Right lobe of liver (tissue), 6 donors: Measurements from ENCODE around the gene ULK4. TPM values are rescaled to one million over a fixed set of nuclear protein-coding genes. Genes with fewer than 3 reads are reported as not detected.

Source experiments
- ATAC-seq, 4 donors: fragments of 200-7000 bp; cut with Tn5 transposase; one replicate each; pipeline ENCODE4 v1.9.1; 2020; ENCODE audit warnings: mild to moderate bottlenecking in 4 of 4, moderate library complexity in 4 of 4
- DNase-seq, 3 donors: peaks; one replicate each; pipeline ENCODE4 v3.0.0-alpha.2; 2020
- H3K27ac ChIP-seq, 3 donors: fragments of 200-600 bp; one replicate each; pipeline ENCODE4 v1.8.0; 2022
- H3K27me3 ChIP-seq, 2 donors: fragments of 200-600 bp; one replicate each; pipeline ENCODE4 v1.8.0; 2022
- H3K36me3 ChIP-seq, 4 donors: fragments of 200-600 bp; sonication (generic) in 1 of 4; one replicate each; pipeline versions ENCODE4 v1.5.1 to v1.8.0; 2017 to 2022; ENCODE audit warnings: control low read depth in 1 of 4
- H3K4me1 ChIP-seq, 4 donors: fragments of 200-600 bp; sonication (generic) in 1 of 4; one replicate each; pipeline versions ENCODE4 v1.5.1 to v1.8.0; 2017 to 2022; ENCODE audit warnings: control low read depth in 1 of 4
- H3K4me3 ChIP-seq, 3 donors: fragments of 200-600 bp; one replicate each; pipeline ENCODE4 v1.8.0; 2022
- H3K9me3 ChIP-seq, 4 donors: fragments of 200-600 bp; sonication (generic) in 1 of 4; one replicate each; pipeline versions ENCODE4 v1.5.1 to v1.8.0; 2017 to 2022; ENCODE audit warnings: control low read depth in 1 of 4
- CTCF ChIP-seq, 4 donors: fragments of 200-600 bp in 3 of 4; fragments of 450-650 bp in 1 of 4; IDR thresholded peaks; one replicate each; pipeline versions ENCODE4 v1.5.1 to v1.8.0; 2016 to 2022; ENCODE audit warnings: antibody characterized with exemption in 4 of 4, mild to moderate bottlenecking in 2 of 4
- POLR2A ChIP-seq: fragments of 450-650 bp; IDR thresholded peaks from one replicate; pipeline ENCODE4 v1.6.1; 2017; ENCODE audit warnings: antibody characterized with exemption, mild to moderate bottlenecking
- WGBS: methylation state at CpG from one replicate; pipeline ENCODE4 v1.1.6; 2018; ENCODE audit warnings: low coverage, low lambda C conversion rate; ENCODE audit not compliant: insufficient coverage; ENCODE audit errors: missing lambda C conversion rate; 5-methylcytosine and 5-hydroxymethylcytosine counted together
- intact Hi-C, 2 donors: fragments of 100-400 bp; cut with DNase I; formaldehyde crosslinking; loops; one replicate each; pipeline versions ENCODE4 v1.11.2 to v1.14.1; 2022
- total RNA-seq, 6 experiments: library from RNA; depleted of rRNA in 2 of 6; stranded (reverse); fragments of >200 nt in 2 of 6; fragmentation: NEBNext Ultra II Directional in 3 of 6; extraction: Animal tissue kit (Norgen Biotek cat#: 25700) in 3 of 6; gene quantifications; one replicate each; pipeline versions ENCODE4 v1.1.0 to v1.2.4, GENCODE V29; 2016 to 2023
- donor health status: DM: no; HTN: yes; CAD: no.
- donor health status: DM: no; HTN: no; CAD: no.
- donor health status: DM: no; HTN: no; CAD: no.
- donor health status: DM: no; HTN: yes; CAD: no.
- donor health status: DM: no; HTN: yes; CAD: no.

The ULK4 gene
- total RNA-seq, 6 experiments from 2014 or later, result 2.8 to 5.6 (median 4.9) TPM

- H3K4me3 ChIP-seq, result no peak overlapping the region
- H3K36me3 ChIP-seq, result no peaks in the 10 kb centered on the region
- intact Hi-C loops, result no loop called here
- DNase-seq (peak in 1 of 3 donors; percentile 55), ATAC-seq (peak in 3 of 4 donors; percentile 34 to 98 (median 60))
- no peak for TF ChIP-seq POLR2A
- TF ChIP-seq CTCF (IDR thresholded peaks at IDR 0.05), result no peak
- peaks cover 0 to 10% (median 1%) of the 10 kb centered on the region in 4 donors for H3K4me1 ChIP-seq
- H3K27me3 ChIP-seq, result no peaks in the 10 kb centered on the region
- WGBS, result 25% methylated on average over 2 of the region's 2 CpGs
- H3K27ac ChIP-seq, result no peak overlapping the region
- no peaks in the 10 kb centered on the region for H3K9me3 ChIP-seq
These were observed 643.4 kb downstream of the ULK4 start for GRCh38 chr3:41318520-41318919.

GRCh38 chr3:41317718-41318117 is 644.2 kb downstream of the ULK4 start:
- H3K27me3 ChIP-seq, result no peaks in the 10 kb centered on the region
- no peaks in the 10 kb centered on the region for H3K36me3 ChIP-seq
- TF ChIP-seq POLR2A, result no peak
- TF ChIP-seq CTCF (IDR thresholded peaks at IDR 0.05), result no peak
- WGBS, result 69% methylated on average over 1 of the region's 1 CpG
- peak in 3 of 4 donors; percentile 46 to 89 (median 54) for ATAC-seq
- H3K4me1 ChIP-seq, result peaks cover 0 to 10% (median 1%) of the 10 kb centered on the region in 4 donors
- intact Hi-C loops, result no loop called here
- H3K9me3 ChIP-seq, result no peaks in the 10 kb centered on the region
- no peak overlapping the region for H3K4me3 ChIP-seq
- no peak overlapping the region for H3K27ac ChIP-seq
- no peak for DNase-seq

GRCh38 chr3:41317298-41317697 is 644.6 kb downstream of the ULK4 start:
- WGBS, result 92% methylated on average over 6 of the region's 6 CpGs

GRCh38 chr3:41315126-41315525 is 646.8 kb downstream of the ULK4 start:
- Histone ChIP-seq H3K9me3 (no peaks in the 10 kb centered on the region), H3K27ac (no peak overlapping the region), H3K4me1 (peaks cover 0 to 10% (median 1%) of the 10 kb centered on the region in 4 donors), H3K27me3 (no peaks in the 10 kb centered on the region), H3K4me3 (no peak overlapping the region), H3K36me3 (no peaks in the 10 kb centered on the region)
- DNase-seq, result no peak
- WGBS, result 98% methylated on average over 2 of the region's 2 CpGs
- intact Hi-C loops, result no loop called here
- ATAC-seq, result no peak
- no peak for TF ChIP-seq POLR2A
- TF ChIP-seq CTCF (IDR thresholded peaks at IDR 0.05), result no peak

More at GRCh38 chr3:41317298-41317697, 644.6 kb downstream of the ULK4 start:
- no peak for ATAC-seq
- Histone ChIP-seq H3K4me3 (no peak overlapping the region), H3K9me3 (no peaks in the 10 kb centered on the region), H3K27me3 (no peaks in the 10 kb centered on the region), H3K27ac (no peak overlapping the region), H3K4me1 (peaks cover 0 to 10% (median 1%) of the 10 kb centered on the region in 4 donors), H3K36me3 (no peaks in the 10 kb centered on the region)
- no peak for TF ChIP-seq CTCF (IDR thresholded peaks at IDR 0.05)
- no peak for TF ChIP-seq POLR2A
- intact Hi-C loops, result no loop called here
- DNase-seq, result no peak

GRCh38 chr3:41308119-41308518 is 653.8 kb downstream of the ULK4 start:
- no peaks in the 10 kb centered on the region for H3K4me1 ChIP-seq
- H3K9me3 ChIP-seq, result no peaks in the 10 kb centered on the region
- TF ChIP-seq CTCF (IDR thresholded peaks at IDR 0.05) (no peak), POLR2A (no peak)
- H3K36me3 ChIP-seq, result no peaks in the 10 kb centered on the region
- ATAC-seq (no peak), DNase-seq (no peak)
- H3K27me3 ChIP-seq, result no peaks in the 10 kb centered on the region
- H3K27ac ChIP-seq, result no peak overlapping the region
- H3K4me3 ChIP-seq, result no peak overlapping the region
- WGBS, result 100% methylated on average over 2 of the region's 2 CpGs
- intact Hi-C loops, result no loop called here
